ENCODE results near the gene CNOT6L.

DNA sequence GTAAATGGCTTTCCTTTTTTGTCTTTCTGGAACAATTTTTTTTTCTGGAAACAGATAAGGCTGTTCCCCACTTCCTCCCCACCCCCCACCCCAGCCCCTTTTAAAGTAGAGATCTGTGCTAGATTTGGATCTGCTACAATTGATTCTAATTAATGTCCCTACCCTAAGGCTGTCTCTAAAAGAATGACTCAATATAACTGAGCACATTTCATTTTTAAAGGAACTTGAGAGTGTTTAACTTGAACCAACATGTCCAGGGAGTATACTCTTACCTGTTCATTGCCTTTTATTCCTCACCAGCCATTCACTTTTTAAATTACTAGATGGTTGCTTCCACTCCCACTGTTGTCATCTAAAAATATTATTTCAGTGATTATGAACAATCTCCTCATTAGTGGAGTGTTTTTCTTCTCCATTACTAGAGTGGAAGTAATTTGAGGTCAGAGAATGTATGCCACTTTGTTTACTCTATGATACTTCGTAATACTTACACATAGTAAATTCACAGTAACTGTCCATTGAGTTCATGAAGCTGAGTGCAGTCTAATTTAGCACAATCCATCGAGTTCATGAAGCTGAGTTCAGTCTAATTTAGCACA lies 14.1 kb upstream of the CNOT6L start:
- TF ChIP-seq POLR2AphosphoS5 (IDR thresholded peaks at IDR 0.05; ENCODE audit: insufficient read depth in 1 of 2, low read depth in 1 of 2) (no peak), CTCF (IDR thresholded peaks at IDR 0.05) (no peak), POLR2A (IDR thresholded peaks at IDR 0.05) (no peak)
